ENCODE measurements around the gene ZNF556. TPM values are rescaled to one million over a fixed set of nuclear protein-coding genes. Genes with fewer than 3 reads are reported as not detected.

The ZNF556 gene
- total RNA-seq (2014; rRNA removed; shearing (Covaris generic)) = 0.05 TPM in 1 of 2 replicates, not detected in the other
- not detected in 2 replicates for polyA plus RNA-seq (2015; cell fraction: cytosol; rRNA removed)
- not detected in 2 replicates for polyA plus RNA-seq (2015; cell fraction: nucleus; rRNA removed)

GRCh38 chr19:2867025-2867991 is at the start of gene ZNF556:
ZNF556 (plus strand) TSS chr19:2867335; CDS start chr19:2867422, 87 bp downstream.
- peak; percentile 34 for DNase-seq (ENCODE audit: low read depth, low spot score)
- in situ Hi-C loops (cut with HindIII; ENCODE audit: low pct_unique_long_range_greater_than_20kb, low sequenced_read_pairs) = no loop called here

- in situ Hi-C loops (cut with HindIII; ENCODE audit: low pct_unique_long_range_greater_than_20kb, low sequenced_read_pairs) = no loop called here
- DNase-seq (ENCODE audit: low read depth, low spot score) = peak; percentile 91
These were observed 47.5 kb upstream of the ZNF556 start, which contains the start of gene ZNF554 for GRCh38 chr19:2819540-2820111. ZNF554 (plus strand) TSS chr19:2819868; CDS start chr19:2820072, 204 bp downstream.

GRCh38 chr19:2820112-2820702 is 46.9 kb upstream of the ZNF556 start:
- in situ Hi-C loops (cut with HindIII; ENCODE audit: low pct_unique_long_range_greater_than_20kb, low sequenced_read_pairs) = no loop called here
- no peak for DNase-seq (ENCODE audit: low read depth, low spot score)

- no peak for DNase-seq (ENCODE audit: low read depth, low spot score)
- in situ Hi-C loops (cut with HindIII; ENCODE audit: low pct_unique_long_range_greater_than_20kb, low sequenced_read_pairs) = no loop called here
These were observed 44.3 kb upstream of the ZNF556 start for GRCh38 chr19:2822846-2823245.

GRCh38 chr19:2823646-2824045 is 43.5 kb upstream of the ZNF556 start:
- in situ Hi-C loops (cut with HindIII; ENCODE audit: low pct_unique_long_range_greater_than_20kb, low sequenced_read_pairs) = no loop called here
- DNase-seq (ENCODE audit: low read depth, low spot score) = no peak

GRCh38 chr19:2824129-2824528 is 43.0 kb upstream of the ZNF556 start:
- in situ Hi-C loops (cut with HindIII; ENCODE audit: low pct_unique_long_range_greater_than_20kb, low sequenced_read_pairs) = no loop called here

GRCh38 chr19:2827022-2827421 is 40.1 kb upstream of the ZNF556 start:
- no peak for DNase-seq (ENCODE audit: low read depth, low spot score)
- in situ Hi-C loops (cut with HindIII; ENCODE audit: low pct_unique_long_range_greater_than_20kb, low sequenced_read_pairs) = no loop called here

More at GRCh38 chr19:2824129-2824528, 43.0 kb upstream of the ZNF556 start:
- DNase-seq (ENCODE audit: low read depth, low spot score) = no peak

- in situ Hi-C loops (cut with HindIII; ENCODE audit: low pct_unique_long_range_greater_than_20kb, low sequenced_read_pairs) = no loop called here
- DNase-seq (ENCODE audit: low read depth, low spot score) = no peak
These were observed 39.2 kb upstream of the ZNF556 start for GRCh38 chr19:2827840-2828489.

GRCh38 chr19:2834294-2834871 is 32.8 kb upstream of the ZNF556 start:
- in situ Hi-C loops (cut with HindIII; ENCODE audit: low pct_unique_long_range_greater_than_20kb, low sequenced_read_pairs) = no loop called here
- no peak for DNase-seq (ENCODE audit: low read depth, low spot score)

GRCh38 chr19:2837430-2837829 is 29.7 kb upstream of the ZNF556 start:
- in situ Hi-C loops (cut with HindIII; ENCODE audit: low pct_unique_long_range_greater_than_20kb, low sequenced_read_pairs) = no loop called here
- no peak for DNase-seq (ENCODE audit: low read depth, low spot score)

GRCh38 chr19:2840794-2841791 is 26.0 kb upstream of the ZNF556 start, which contains the start of gene ZNF555:
ZNF555 (plus strand) TSS chr19:2841475; CDS start chr19:2841573, 98 bp downstream.
- DNase-seq (ENCODE audit: low read depth, low spot score) = peak; percentile 97
- in situ Hi-C loops (cut with HindIII; ENCODE audit: low pct_unique_long_range_greater_than_20kb, low sequenced_read_pairs) = no loop called here

- no peak for DNase-seq (ENCODE audit: low read depth, low spot score)
- in situ Hi-C loops (cut with HindIII; ENCODE audit: low pct_unique_long_range_greater_than_20kb, low sequenced_read_pairs) = no loop called here
These were observed 25.1 kb upstream of the ZNF556 start for GRCh38 chr19:2841855-2842574.

GRCh38 chr19:2845107-2845506 is 22.0 kb upstream of the ZNF556 start:
- DNase-seq (ENCODE audit: low read depth, low spot score) = no peak
- in situ Hi-C loops (cut with HindIII; ENCODE audit: low pct_unique_long_range_greater_than_20kb, low sequenced_read_pairs) = no loop called here

GRCh38 chr19:2846180-2846894 is 20.8 kb upstream of the ZNF556 start:
- DNase-seq (ENCODE audit: low read depth, low spot score) = no peak
- in situ Hi-C loops (cut with HindIII; ENCODE audit: low pct_unique_long_range_greater_than_20kb, low sequenced_read_pairs) = no loop called here

GRCh38 chr19:2847507-2847906 is 19.6 kb upstream of the ZNF556 start:
- in situ Hi-C loops (cut with HindIII; ENCODE audit: low pct_unique_long_range_greater_than_20kb, low sequenced_read_pairs) = no loop called here
- DNase-seq (ENCODE audit: low read depth, low spot score) = no peak

Data from SK-MEL-5 (cell line).